HG03354 (cell line): Measurements from ENCODE around the gene PAFAH2.

ENCODE experiments used
- ATAC-seq: cut with Tn5 transposase; IDR thresholded peaks from one replicate; pipeline ENCODE4 v1.9.1; 2021; ENCODE audit warnings: mild to moderate bottlenecking; ENCODE audit not compliant: unreplicated experiment, poor library complexity, severe bottlenecking

PAFAH2 gene

DNA sequence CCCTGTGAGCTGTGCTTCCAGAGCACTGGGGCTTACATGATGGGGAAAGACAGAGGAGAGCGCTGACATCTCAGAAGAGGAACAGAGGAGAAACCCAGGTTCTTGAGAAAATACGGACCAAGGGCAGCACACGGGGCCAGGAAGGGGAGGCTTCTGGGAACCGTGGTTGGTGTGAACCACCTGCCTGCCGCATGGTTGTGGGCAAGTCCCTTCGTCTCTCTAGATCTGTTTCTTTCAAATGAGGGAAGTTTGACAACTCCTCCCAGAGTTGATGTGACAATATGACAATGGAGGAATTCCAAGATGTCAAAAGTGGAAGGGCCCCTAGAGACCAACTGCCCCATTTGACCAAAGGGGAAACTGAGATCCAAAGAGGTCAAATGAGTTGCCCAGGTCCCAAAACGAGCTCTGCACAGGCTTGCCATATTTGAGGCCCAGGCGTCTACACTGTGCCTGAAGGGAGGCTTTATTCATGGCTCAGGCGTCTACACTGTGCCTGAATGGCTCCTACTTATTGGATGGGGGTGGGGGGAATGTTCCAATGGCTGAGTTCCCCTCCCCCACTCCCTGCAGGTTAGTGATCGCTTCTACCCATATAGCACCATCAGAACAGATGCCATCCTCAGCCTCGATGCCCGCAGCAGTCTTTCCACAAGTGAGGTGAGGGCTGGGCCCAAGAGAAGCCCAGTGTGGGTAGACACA, 34.9 kb upstream of the PAFAH2 start:
- no peak for ATAC-seq

- ATAC-seq = no peak
Observed at GRCh38 chr1:26031611-26032220, 33.9 kb upstream of the PAFAH2 start.

- ATAC-seq = no peak
Observed at GRCh38 chr1:26031196-26031595, 33.3 kb upstream of the PAFAH2 start.

DNA sequence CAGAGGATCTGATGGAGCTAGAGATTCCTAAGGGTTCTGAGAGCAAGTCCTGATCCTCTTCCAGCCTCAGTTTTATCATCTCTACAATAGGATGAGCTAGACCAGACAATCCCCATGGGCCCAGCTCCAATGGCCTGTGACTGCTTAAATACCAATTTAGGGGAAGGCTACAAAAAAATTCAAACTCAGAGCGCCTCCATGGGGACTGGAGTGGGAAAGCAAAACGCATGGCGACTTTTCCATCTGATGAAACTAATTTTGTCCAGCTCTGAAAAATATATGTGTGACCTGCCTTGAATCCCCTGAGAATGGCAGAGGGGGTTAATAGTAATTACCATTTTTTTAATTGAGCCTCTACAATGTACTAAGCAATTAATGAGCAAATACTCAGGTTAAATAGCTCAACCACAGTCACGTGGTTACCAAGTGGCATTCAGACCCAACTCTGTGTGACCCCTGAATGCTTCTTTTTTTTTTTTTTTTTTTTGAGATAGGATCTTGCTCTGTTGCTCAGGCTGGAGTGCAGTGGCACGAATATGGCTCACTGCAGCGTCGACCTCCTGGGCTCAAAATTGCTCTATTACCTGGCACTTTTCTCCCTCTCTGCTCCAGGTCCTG, 32.1 kb upstream of the PAFAH2 start:
- ATAC-seq = no peak

- no peak for ATAC-seq
Observed at GRCh38 chr1:26029054-26029863, 31.4 kb upstream of the PAFAH2 start.

DNA sequence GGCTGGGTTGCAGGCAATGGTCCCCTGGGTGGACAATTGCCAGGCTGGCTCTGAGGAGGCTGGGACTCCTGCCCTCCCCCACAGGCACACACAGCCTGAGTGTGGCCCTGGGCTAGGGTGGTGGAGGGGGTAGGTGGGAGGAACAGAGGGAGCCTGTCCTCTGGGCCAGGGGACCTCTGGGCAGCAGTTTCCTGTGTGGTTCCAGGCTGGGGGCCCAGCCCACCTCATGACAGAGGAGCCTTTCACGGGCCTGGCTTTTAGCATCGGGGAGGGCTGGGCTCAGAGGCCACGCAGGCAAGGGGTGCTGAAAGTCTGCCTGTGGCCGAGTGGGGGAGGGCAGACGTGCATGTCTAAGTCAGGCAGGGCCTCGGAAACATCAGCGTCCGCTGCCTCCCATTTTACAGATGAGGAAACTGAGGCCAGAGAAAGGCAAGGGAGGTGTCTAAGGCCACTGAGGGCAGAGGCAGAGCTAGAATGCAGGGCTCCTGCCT, 30.7 kb upstream of the PAFAH2 start:
- ATAC-seq = no peak

DNA sequence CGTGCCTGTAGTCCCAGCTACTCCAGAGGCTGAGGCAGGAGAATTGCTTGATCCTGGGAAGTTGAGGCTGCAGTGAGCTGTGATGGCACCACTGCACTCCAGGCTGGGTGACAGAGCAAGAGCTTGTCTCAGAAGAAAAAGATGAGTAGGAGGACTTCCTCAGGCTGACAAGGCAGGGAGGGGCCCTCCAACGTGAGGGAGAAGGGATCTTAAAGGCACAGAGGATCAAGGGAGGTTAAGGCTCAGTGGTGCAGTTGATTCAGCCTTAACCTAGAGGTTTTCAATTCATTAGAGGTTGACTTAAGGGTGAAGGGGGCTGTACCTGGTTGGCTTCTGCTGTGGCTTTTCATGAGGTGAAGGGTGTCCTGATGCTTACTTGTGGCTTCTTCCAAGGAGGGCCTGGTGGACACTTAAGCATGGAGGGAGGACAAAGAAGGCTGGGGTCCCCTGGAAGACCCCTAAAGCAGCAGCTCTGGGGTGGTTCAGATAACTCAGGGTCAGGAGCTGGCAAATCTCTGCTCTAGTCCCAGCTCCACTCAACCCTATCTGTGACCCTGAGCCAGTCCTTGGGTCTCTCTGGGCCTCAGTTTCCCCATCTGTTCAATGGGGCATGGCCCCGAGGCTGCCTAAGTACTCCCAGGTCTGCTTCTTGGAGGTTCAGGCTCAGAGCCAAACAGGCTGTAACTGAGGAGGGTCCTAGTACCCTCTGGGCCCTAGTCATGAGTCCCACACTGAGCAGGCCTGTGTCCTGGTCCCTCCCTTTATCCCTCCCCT, 30.0 kb upstream of the PAFAH2 start:
- no peak for ATAC-seq

- no peak for ATAC-seq
Observed at GRCh38 chr1:26025517-26025916, 27.7 kb upstream of the PAFAH2 start.

DNA sequence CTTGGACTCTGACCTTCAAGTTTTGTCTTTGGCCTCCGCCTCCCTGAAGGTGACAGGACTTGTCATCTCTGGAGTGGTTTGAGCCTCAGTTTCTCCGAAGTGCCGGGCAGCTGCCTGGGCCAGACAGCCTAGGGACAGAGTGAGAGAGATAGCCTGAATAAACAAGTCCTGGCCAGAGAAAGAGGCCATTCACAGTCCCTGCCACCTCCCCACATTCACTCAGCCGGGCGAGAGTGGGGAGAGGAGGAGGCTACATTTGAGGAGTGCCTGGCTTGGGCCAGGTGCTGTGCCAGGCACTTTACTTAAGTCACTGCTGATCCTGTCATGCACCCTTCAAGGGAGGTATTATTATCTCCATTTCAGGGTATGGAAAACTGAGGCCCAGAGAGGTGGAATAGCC, 27.2 kb upstream of the PAFAH2 start:
- no peak for ATAC-seq

DNA sequence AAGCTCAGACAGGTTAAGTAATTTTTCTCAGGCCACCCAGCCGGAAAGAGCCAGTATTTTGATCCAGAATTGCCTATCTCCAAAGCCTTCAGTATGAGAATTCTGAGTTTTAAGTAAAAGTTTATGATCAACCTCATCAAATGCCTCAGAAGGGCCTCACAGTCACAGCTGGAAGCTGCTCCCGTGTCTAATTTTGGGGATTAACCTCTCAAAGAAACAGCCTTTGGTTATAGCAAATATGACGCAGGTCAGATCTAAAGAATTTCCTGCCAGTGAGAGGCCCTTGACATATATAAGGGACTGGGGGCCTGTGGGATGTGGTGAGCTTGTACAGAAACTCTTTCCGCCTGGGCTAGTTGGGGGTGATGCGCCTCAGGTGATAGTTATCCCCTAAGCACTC, 26.0 kb upstream of the PAFAH2 start:
- no peak for ATAC-seq

GRCh38 chr1:26023009-26023408, 25.1 kb upstream of the PAFAH2 start:
- ATAC-seq = no peak

DNA sequence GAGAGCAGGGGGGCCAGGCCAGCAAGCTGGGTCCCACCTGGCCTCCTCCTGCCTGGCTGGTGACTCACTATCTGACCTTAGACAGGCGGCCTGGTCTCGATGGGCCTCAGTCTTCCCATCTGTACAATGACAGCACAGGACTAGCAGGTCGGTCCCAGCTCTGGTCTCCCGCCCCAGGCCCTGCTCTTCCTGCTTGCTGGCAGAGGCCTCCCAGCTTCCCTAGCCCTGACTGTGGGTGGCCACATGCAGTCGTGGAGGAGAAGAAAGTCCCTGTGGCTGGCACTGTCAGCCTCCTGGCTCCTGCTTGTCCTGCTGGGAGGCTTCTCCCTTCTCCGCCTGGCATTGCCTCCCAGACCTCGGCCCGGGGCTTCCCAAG, 24.5 kb upstream of the PAFAH2 start:
- no peak for ATAC-seq

GRCh38 chr1:26021647-26022403, 24.0 kb upstream of the PAFAH2 start, which contains the start of gene EXTL1:
EXTL1 (plus strand) TSS chr1:26021775; CDS start chr1:26022647, 872 bp downstream.
- ATAC-seq = no peak

DNA sequence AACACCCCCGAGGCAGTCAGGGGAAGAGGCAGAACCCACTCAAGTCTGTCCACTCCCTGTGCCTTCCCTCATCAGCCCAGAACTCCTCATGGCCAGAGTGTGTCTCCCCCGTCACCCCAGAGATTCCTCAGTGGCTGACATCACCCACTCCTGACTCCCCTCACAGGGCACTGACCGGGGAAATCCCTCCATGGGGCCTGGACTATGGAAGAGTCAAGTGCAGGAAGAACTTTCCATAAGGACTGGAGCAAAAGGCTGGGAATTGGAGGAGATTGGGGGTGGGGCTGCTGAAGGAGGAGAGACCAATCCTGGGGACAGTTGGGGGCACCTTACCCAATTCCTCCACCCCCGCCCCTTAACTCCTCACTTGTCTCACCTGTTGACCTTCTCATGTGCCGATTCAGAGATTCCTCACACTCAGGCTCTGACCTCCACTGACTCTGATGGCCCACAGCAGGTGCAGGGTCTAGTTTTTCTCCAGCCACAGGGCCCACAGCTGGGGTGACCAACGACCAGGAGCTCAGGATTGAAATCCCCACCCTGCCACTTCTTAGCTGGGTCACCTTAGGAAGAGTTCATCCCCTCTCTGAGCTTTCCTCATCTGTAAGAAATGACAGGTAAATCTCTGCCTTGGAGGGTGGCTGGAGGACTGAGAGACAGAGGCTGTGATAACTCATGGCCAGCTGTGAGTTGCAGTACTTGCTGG, 23.2 kb upstream of the PAFAH2 start:
- no peak for ATAC-seq

DNA sequence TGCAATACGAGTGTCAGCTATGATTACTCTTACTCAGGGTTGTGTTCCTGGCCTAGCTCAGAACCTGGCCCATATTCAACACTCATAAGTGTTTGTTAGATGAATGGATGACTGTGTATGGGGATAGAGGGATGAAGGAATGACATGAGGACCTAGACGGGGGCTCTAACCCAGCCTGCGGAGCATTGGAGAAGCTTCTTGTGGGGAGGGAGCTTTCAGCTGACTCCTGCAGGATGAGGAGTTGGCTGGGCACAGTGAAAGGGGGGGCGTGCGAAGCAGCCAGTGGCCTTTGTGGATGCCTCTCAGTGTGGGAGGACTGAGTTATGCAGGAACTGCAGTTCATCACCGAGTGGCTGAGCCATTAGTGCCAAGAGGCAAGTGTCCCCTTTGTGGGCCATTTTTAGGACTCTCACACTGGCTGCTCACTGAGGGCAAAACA, 22.5 kb upstream of the PAFAH2 start:
- ATAC-seq = no peak

DNA sequence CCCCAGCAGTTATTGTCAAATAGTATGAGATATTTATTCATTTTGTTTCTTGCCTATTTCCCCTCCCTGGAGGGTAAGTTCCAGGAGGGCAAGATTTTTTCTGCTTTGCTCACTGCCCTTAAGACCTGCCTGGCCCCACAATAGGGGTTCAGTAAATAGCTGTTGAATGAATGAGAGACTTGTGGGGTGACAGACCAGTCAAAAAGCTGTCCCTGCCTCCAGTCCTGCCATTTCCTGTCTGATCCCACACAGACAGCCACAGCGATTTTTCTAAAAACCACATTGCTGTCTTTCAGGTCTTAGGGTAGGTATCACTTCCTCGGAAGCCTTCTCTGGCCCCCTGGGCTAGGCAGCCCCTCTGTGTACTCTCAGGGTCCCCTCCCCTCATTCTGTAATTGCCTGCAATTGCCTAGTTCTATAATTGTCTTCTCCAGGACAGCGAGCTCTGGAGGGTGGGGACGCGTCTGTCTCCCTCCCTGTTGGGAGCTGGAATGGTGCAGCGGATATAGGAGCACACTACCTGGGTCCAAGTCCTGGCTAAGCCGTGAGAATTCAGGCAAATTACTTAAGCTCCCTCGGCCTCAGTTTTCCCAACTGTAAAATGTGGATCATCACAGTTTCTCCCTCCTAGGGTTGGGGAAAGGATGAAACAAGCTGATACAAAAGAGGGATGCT, 21.9 kb upstream of the PAFAH2 start:
- no peak for ATAC-seq

DNA sequence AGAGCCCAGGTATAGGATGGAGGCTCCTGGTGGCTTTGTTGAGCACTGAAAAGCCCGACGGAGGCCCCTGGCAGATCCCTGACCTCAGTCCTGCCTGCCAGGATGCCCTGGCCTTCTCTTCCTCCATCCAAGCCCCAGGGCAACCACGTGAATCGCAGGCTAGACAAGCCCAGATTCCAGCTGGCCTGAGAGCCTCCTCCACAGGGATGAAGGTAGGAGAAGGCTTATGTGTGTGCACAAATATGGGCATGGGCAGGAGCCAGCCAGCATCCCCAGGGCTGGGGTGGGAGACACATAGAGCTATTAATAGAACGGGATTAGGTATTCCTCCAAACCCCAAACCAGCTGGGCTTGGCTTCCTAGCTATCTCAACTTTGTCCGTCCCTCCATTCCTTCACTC, 19.7 kb upstream of the PAFAH2 start:
- ATAC-seq = no peak
